Subcutaneous abdominal adipose tissue (tissue), 5 donors: ENCODE data around the gene TP53INP2.
"Not testable (repeated sequence)": the region's sequence is repeated elsewhere in the genome, so short reads cannot be mapped to it uniquely, and the experiment has no call there.

ENCODE experiments used
- H3K27ac ChIP-seq: one replicate; pipeline ENCODE4 v1.7.0; 2013; ENCODE audit warnings: low read depth, mild to moderate bottlenecking, inconsistent platforms, low read length, moderate library complexity
- H3K27me3 ChIP-seq, 5 donors: one replicate each; pipeline ENCODE4 v1.7.0; 2013; ENCODE audit warnings: low read length in 5 of 5, inconsistent platforms in 1 of 5; ENCODE audit not compliant: control insufficient read depth in 5 of 5, insufficient read depth in 4 of 5
- H3K36me3 ChIP-seq, 5 donors: one replicate each; pipeline ENCODE4 v1.7.0; 2013; ENCODE audit warnings: low read length in 5 of 5; ENCODE audit not compliant: control insufficient read depth in 5 of 5, insufficient read depth in 5 of 5
- H3K4me1 ChIP-seq, 5 donors: one replicate each; pipeline ENCODE4 v1.7.0; 2013; ENCODE audit warnings: low read length in 5 of 5, mild to moderate bottlenecking in 3 of 5, moderate library complexity in 1 of 5; ENCODE audit not compliant: control insufficient read depth in 5 of 5, insufficient read depth in 5 of 5
- H3K4me3 ChIP-seq, 5 donors: one replicate each; pipeline ENCODE4 v1.7.0; 2013; ENCODE audit warnings: low read length in 5 of 5, low read depth in 1 of 5
- H3K9ac ChIP-seq, 5 donors: one replicate each; pipeline ENCODE4 v1.7.0; 2013; ENCODE audit warnings: low read length in 5 of 5, mild to moderate bottlenecking in 4 of 5, moderate library complexity in 3 of 5
- H3K9me3 ChIP-seq, 5 donors: one replicate each; pipeline ENCODE4 v1.7.0; 2013; ENCODE audit warnings: low read length in 5 of 5; ENCODE audit not compliant: control insufficient read depth in 5 of 5
- donor health status: healthy.
- donor health status: healthy.
- donor health status: healthy.
- donor health status: healthy.
- donor health status: healthy.

Gene TP53INP2

GRCh38 chr20:34719242-34720017 is 15.3 kb downstream of the TP53INP2 start:
- H3K4me3 ChIP-seq, H3K4me1 ChIP-seq, H3K9ac ChIP-seq, H3K27me3 ChIP-seq, H3K9me3 ChIP-seq, H3K27ac ChIP-seq: not testable (repeated sequence)
- peaks cover 16 to 67% (median 39%) of the 10 kb centered on the region in 5 donors for H3K36me3 ChIP-seq

GRCh38 chr20:34720266-34720665 is 16.1 kb downstream of the TP53INP2 start:
- Histone ChIP-seq H3K4me3 (no peak overlapping the region), H3K27me3 (no peaks in the 10 kb centered on the region), H3K9me3 (no peaks in the 10 kb centered on the region), H3K27ac (no peak overlapping the region), H3K9ac (no peak overlapping the region), H3K4me1 (peaks cover 0 to 7% (median 0%) of the 10 kb centered on the region in 5 donors), H3K36me3 (peaks cover 9 to 65% (median 40%) of the 10 kb centered on the region in 5 donors)

- H3K36me3 ChIP-seq = peaks cover 22 to 70% (median 52%) of the 10 kb centered on the region in 5 donors
- H3K9ac ChIP-seq = not testable (repeated sequence)
Measured at GRCh38 chr20:34722560-34722959, 18.4 kb downstream of the TP53INP2 start.

GRCh38 chr20:34724172-34724571 is 20.0 kb downstream of the TP53INP2 start:
- Histone ChIP-seq H3K4me1 (peaks cover 0 to 7% (median 0%) of the 10 kb centered on the region in 5 donors), H3K9ac (no peak overlapping the region), H3K9me3 (no peaks in the 10 kb centered on the region), H3K27ac (no peak overlapping the region), H3K36me3 (peaks cover 20 to 68% (median 52%) of the 10 kb centered on the region in 5 donors), H3K27me3 (no peaks in the 10 kb centered on the region), H3K4me3 (no peak overlapping the region)

More at GRCh38 chr20:34722560-34722959, 18.4 kb downstream of the TP53INP2 start:
- not testable (repeated sequence) for H3K4me1 ChIP-seq, H3K27ac ChIP-seq, H3K27me3 ChIP-seq, H3K4me3 ChIP-seq, H3K9me3 ChIP-seq

- no peaks in the 10 kb centered on the region for H3K27me3 ChIP-seq
- H3K36me3 ChIP-seq = peaks cover 28 to 71% (median 47%) of the 10 kb centered on the region in 5 donors
- no peak overlapping the region for H3K27ac ChIP-seq
- no peaks in the 10 kb centered on the region for H3K9me3 ChIP-seq
- H3K4me1 ChIP-seq = peaks cover 0 to 7% (median 0%) of the 10 kb centered on the region in 5 donors
- no peak overlapping the region for H3K4me3 ChIP-seq
- no peak overlapping the region for H3K9ac ChIP-seq
Measured at GRCh38 chr20:34729416-34729815, 25.3 kb downstream of the TP53INP2 start.

GRCh38 chr20:34732523-34732922 is 28.4 kb downstream of the TP53INP2 start:
- Histone ChIP-seq H3K27ac (no peak overlapping the region), H3K9ac (no peak overlapping the region), H3K9me3 (no peaks in the 10 kb centered on the region), H3K36me3 (peaks cover 15 to 52% (median 31%) of the 10 kb centered on the region in 5 donors), H3K4me3 (no peak overlapping the region), H3K4me1 (peaks cover 0 to 11% (median 6%) of the 10 kb centered on the region in 5 donors), H3K27me3 (no peaks in the 10 kb centered on the region)

GRCh38 chr20:34736106-34736735 is 32.1 kb downstream of the TP53INP2 start:
- no peak overlapping the region for H3K9ac ChIP-seq
- no peaks in the 10 kb centered on the region for H3K27me3 ChIP-seq
- H3K27ac ChIP-seq = no peak overlapping the region
- peaks cover 20 to 58% (median 36%) of the 10 kb centered on the region in 5 donors for H3K36me3 ChIP-seq
- no peak overlapping the region for H3K4me3 ChIP-seq
- peaks cover 0 to 11% (median 6%) of the 10 kb centered on the region in 5 donors for H3K4me1 ChIP-seq
- no peaks in the 10 kb centered on the region for H3K9me3 ChIP-seq

GRCh38 chr20:34743039-34743438 is 38.9 kb downstream of the TP53INP2 start:
- Histone ChIP-seq H3K9me3 (no peaks in the 10 kb centered on the region), H3K27me3 (no peaks in the 10 kb centered on the region), H3K4me1 (peaks cover 0 to 10% (median 0%) of the 10 kb centered on the region in 5 donors), H3K27ac (no peak overlapping the region), H3K36me3 (peaks cover 28 to 86% (median 60%) of the 10 kb centered on the region in 5 donors), H3K4me3 (no peak overlapping the region), H3K9ac (no peak overlapping the region)

- no peaks in the 10 kb centered on the region for H3K9me3 ChIP-seq
- no peak overlapping the region for H3K27ac ChIP-seq
- peaks cover 26 to 83% (median 65%) of the 10 kb centered on the region in 5 donors for H3K36me3 ChIP-seq
- no peak overlapping the region for H3K4me3 ChIP-seq
- H3K27me3 ChIP-seq = no peaks in the 10 kb centered on the region
- peaks cover 0 to 10% (median 0%) of the 10 kb centered on the region in 5 donors for H3K4me1 ChIP-seq
- no peak overlapping the region for H3K9ac ChIP-seq
Measured at GRCh38 chr20:34744340-34744739, 40.2 kb downstream of the TP53INP2 start.

GRCh38 chr20:34744847-34745246 is 40.7 kb downstream of the TP53INP2 start:
- Histone ChIP-seq H3K27ac (no peak overlapping the region), H3K36me3 (peaks cover 23 to 86% (median 70%) of the 10 kb centered on the region in 5 donors), H3K9me3 (no peaks in the 10 kb centered on the region), H3K4me3 (no peak overlapping the region), H3K4me1 (peaks cover 0 to 10% (median 0%) of the 10 kb centered on the region in 5 donors), H3K9ac (no peak overlapping the region), H3K27me3 (no peaks in the 10 kb centered on the region)
